ENCODE results near the gene SSH3.

GRCh38 chr11:67254798-67255197, 48.5 kb upstream of the SSH3 start:
- no peak for TF ChIP-seq CTCF (IDR thresholded peaks at IDR 0.05; ENCODE audit: insufficient read depth, low read length, poor library complexity, severe bottlenecking)
- no peak for TF ChIP-seq EZH2phosphoT487 (conservative IDR thresholded peaks at IDR 0.05; ENCODE audit: low read length)

All from SU-DHL-6 (cell line).